Neural cell (in vitro differentiated cells): ENCODE measurements around the gene GIMAP8. TPM values are rescaled to one million over a fixed set of nuclear protein-coding genes. Genes with fewer than 3 reads are reported as not detected.

Experiments
- H2AFZ ChIP-seq: fragments of 200-600, 300-800 bp; sonication (generic), shearing (Covaris generic); 2 replicates; pipeline ENCODE4 v1.6.0; 2014; ENCODE audit warnings: low read depth, mild to moderate bottlenecking, antibody characterized with exemption, low read length, moderate library complexity
- H3F3A ChIP-seq: fragments of 200-600 bp; shearing (Covaris generic); 2 replicates; pipeline ENCODE4 v1.6.1; 2016; ENCODE audit warnings: mild to moderate bottlenecking, moderate library complexity, mixed read lengths, antibody characterized with exemption, low read length; ENCODE audit not compliant: insufficient read depth, poor library complexity, severe bottlenecking
- H3K27ac ChIP-seq: fragments of 200-600, 300-800 bp; sonication (generic), shearing (Covaris generic); 2 replicates; pipeline ENCODE4 v1.5.1; 2014; ENCODE audit warnings: mild to moderate bottlenecking, low read length, moderate library complexity
- H3K27me3 ChIP-seq: fragments of 300-800, 200-600 bp; sonication (generic), shearing (Covaris generic); 2 replicates; pipeline ENCODE4 v1.6.0; 2014; ENCODE audit warnings: mild to moderate bottlenecking, low read depth, low read length, moderate library complexity; ENCODE audit not compliant: insufficient read depth
- H3K36me3 ChIP-seq: fragments of 300-800, 200-600 bp; sonication (generic), shearing (Covaris generic); 2 replicates; pipeline ENCODE4 v1.5.1; 2014; ENCODE audit warnings: mild to moderate bottlenecking, antibody characterized with exemption, low read length, moderate library complexity; ENCODE audit not compliant: insufficient read depth
- H3K4me2 ChIP-seq: fragments of 300-800, 200-600 bp; sonication (generic), shearing (Covaris generic); 2 replicates; pipeline ENCODE4 v1.6.0; 2014; ENCODE audit warnings: mild to moderate bottlenecking, low read length
- H3K4me3 ChIP-seq: fragments of 300-800, 200-600 bp; sonication (generic), shearing (Covaris generic); 2 replicates; pipeline ENCODE4 v1.5.1; 2014; ENCODE audit warnings: mild to moderate bottlenecking, low read length, moderate library complexity
- H3K79me2 ChIP-seq: fragments of 200-600 bp; shearing (Covaris generic); replicated peaks from 2 replicates; pipeline ENCODE4 v1.6.0; 2014; ENCODE audit warnings: mild to moderate bottlenecking, low read length, moderate library complexity; ENCODE audit not compliant: insufficient read depth
- H3K9ac ChIP-seq: fragments of 300-800, 200-600 bp; sonication (generic), shearing (Covaris generic); 2 replicates; pipeline ENCODE4 v1.6.1; 2016; ENCODE audit warnings: mild to moderate bottlenecking, low read length, mixed read lengths
- H3K9me2 ChIP-seq: fragments of 200-600 bp; shearing (Covaris generic); 2 replicates; pipeline ENCODE4 v1.6.1; 2016; ENCODE audit warnings: mild to moderate bottlenecking, low read length, mixed read lengths; ENCODE audit not compliant: insufficient read depth
- H3K9me3 ChIP-seq: fragments of 200-600, 300-800 bp; sonication (generic), shearing (Covaris generic); 2 replicates; pipeline ENCODE4 v1.6.1; 2016; ENCODE audit warnings: mild to moderate bottlenecking, mixed run types, low read length, moderate library complexity, mixed read lengths
- H4K20me1 ChIP-seq: fragments of 200-600 bp; shearing (Covaris generic); 2 replicates; pipeline ENCODE4 v1.6.1; 2016; ENCODE audit warnings: mild to moderate bottlenecking, mixed run types; ENCODE audit not compliant: insufficient read depth
- CTCF ChIP-seq: fragments of 450-650 bp; IDR thresholded peaks from 2 replicates; pipeline ENCODE4 v1.5.1; 2014; ENCODE audit warnings: antibody characterized with exemption, mild to moderate bottlenecking, moderate library complexity; ENCODE audit not compliant: poor library complexity, severe bottlenecking
- EP300 ChIP-seq: fragments of 450-650 bp; conservative IDR thresholded peaks from 2 replicates; pipeline ENCODE4 v1.6.1; 2014; ENCODE audit warnings: antibody characterized with exemption, mild to moderate bottlenecking, moderate library complexity; ENCODE audit not compliant: poor library complexity, severe bottlenecking
- EZH2 ChIP-seq: fragments of 200-600, 300-800 bp; shearing (Covaris generic), sonication (generic); IDR thresholded peaks from 2 replicates; pipeline ENCODE4 v1.6.1; 2014; ENCODE audit warnings: antibody characterized with exemption, low read length, borderline replicate concordance, mild to moderate bottlenecking; ENCODE audit not compliant: insufficient read depth, poor library complexity, severe bottlenecking
- MXI1 ChIP-seq: fragments of 450-650 bp; conservative IDR thresholded peaks from 2 replicates; pipeline ENCODE4 v1.6.1; 2014; ENCODE audit warnings: antibody characterized with exemption, mild to moderate bottlenecking; ENCODE audit not compliant: poor library complexity, severe bottlenecking
- POLR2AphosphoS5 ChIP-seq: IDR thresholded peaks from 2 replicates; pipeline ENCODE4 v1.6.1; 2012
- RAD21 ChIP-seq: fragments of 450-650 bp; conservative IDR thresholded peaks from 2 replicates; pipeline ENCODE4 v1.6.1; 2014; ENCODE audit warnings: antibody characterized with exemption, mild to moderate bottlenecking, moderate library complexity
- REST ChIP-seq: IDR thresholded peaks from 2 replicates; pipeline ENCODE4 v1.6.1; 2012; ENCODE audit warnings: borderline replicate concordance
- SMC3 ChIP-seq: fragments of 450-650 bp; conservative IDR thresholded peaks from 2 replicates; pipeline ENCODE4 v1.6.1; 2014; ENCODE audit warnings: antibody characterized with exemption, mild to moderate bottlenecking, moderate library complexity; ENCODE audit not compliant: poor library complexity
- polyA plus RNA-seq: library from polyadenylated mRNA; depleted of rRNA; stranded (reverse); fragments of >200 nt; gene quantifications from 2 replicates; pipeline ENCODE4 v1.2.3, GENCODE V29; 2014

Gene GIMAP8
- polyA plus RNA-seq, 1 donor from 2014 or later, result not detected

GRCh38 chr7:150458756-150459155, 8.3 kb downstream of the GIMAP8 start:
- Histone ChIP-seq H4K20me1 (no peaks in the 10 kb centered on the region), H2AFZ (no peak overlapping the region), H3K9me3 (no peaks in the 10 kb centered on the region), H3K4me2 (no peak overlapping the region), H3K79me2 (no peaks in the 10 kb centered on the region), H3F3A (no peaks in the 10 kb centered on the region), H3K27me3 (no peaks in the 10 kb centered on the region), H3K36me3 (no peaks in the 10 kb centered on the region), H3K9ac (no peak overlapping the region), H3K27ac (no peak overlapping the region), H3K4me3 (no peak overlapping the region), H3K9me2 (no peaks in the 10 kb centered on the region)
- no peak for TF ChIP-seq EZH2
- TF ChIP-seq REST, result no peak
- TF ChIP-seq EP300, result no peak
- TF ChIP-seq MXI1, result no peak
- no peak for TF ChIP-seq SMC3
- no peak for TF ChIP-seq RAD21
- TF ChIP-seq POLR2AphosphoS5, result no peak
- TF ChIP-seq CTCF, result no peak

GRCh38 chr7:150461520-150461919, 11.1 kb downstream of the GIMAP8 start:
- Histone ChIP-seq H3K27ac (no peak overlapping the region), H3F3A (no peaks in the 10 kb centered on the region), H3K27me3 (no peaks in the 10 kb centered on the region), H3K9me2 (no peaks in the 10 kb centered on the region), H3K4me3 (no peak overlapping the region), H3K79me2 (no peaks in the 10 kb centered on the region), H4K20me1 (no peaks in the 10 kb centered on the region), H2AFZ (no peak overlapping the region), H3K4me2 (no peak overlapping the region), H3K9ac (no peak overlapping the region), H3K9me3 (no peaks in the 10 kb centered on the region), H3K36me3 (no peaks in the 10 kb centered on the region)
- TF ChIP-seq CTCF, result no peak
